Vagina (tissue), 2 donors: ENCODE results near the gene COL5A1. TPM values are rescaled to one million over a fixed set of nuclear protein-coding genes. Genes with fewer than 3 reads are reported as not detected.
A peak's percentile ranks its signal among the peaks of the same experiment; 100 is the strongest.

ENCODE experiments used
- DNase-seq, 2 donors: peaks; one replicate each; pipeline ENCODE4 v3.0.0-alpha.2; 2017; ENCODE audit errors: extremely low spot score in 2 of 2
- H3K27ac ChIP-seq: fragments of 200-600 bp; sonication (generic); one replicate; pipeline ENCODE4 v1.5.1; 2019
- H3K27me3 ChIP-seq: fragments of 200-600 bp; sonication (generic); one replicate; pipeline ENCODE4 v1.5.1; 2019
- H3K36me3 ChIP-seq, 2 donors: fragments of 200-600 bp; sonication (generic); one replicate each; pipeline ENCODE4 v1.5.1; 2017 to 2019
- H3K4me1 ChIP-seq: fragments of 200-600 bp; sonication (generic); one replicate; pipeline ENCODE4 v1.5.1; 2019
- H3K4me3 ChIP-seq, 2 donors: fragments of 200-600 bp; sonication (generic); 1 replicate in 1 of 2; 2 replicates in 1 of 2; pipeline ENCODE4 v1.5.1; 2016 to 2019
- H3K9me3 ChIP-seq: fragments of 200-600 bp; sonication (generic); one replicate; pipeline ENCODE4 v1.5.1; 2019
- POLR2A ChIP-seq, 2 donors: fragments of 450-650 bp; IDR thresholded peaks; one replicate each; pipeline ENCODE4 v1.6.1; 2017; ENCODE audit warnings: antibody characterized with exemption in 2 of 2, mild to moderate bottlenecking in 2 of 2, moderate library complexity in 2 of 2
- POLR2AphosphoS5 ChIP-seq, 2 donors: sonication (generic); formaldehyde crosslinking; IDR thresholded peaks; one replicate each; pipeline ENCODE4 v1.9.0; 2017; ENCODE audit warnings: antibody characterized with exemption in 2 of 2, mild to moderate bottlenecking in 2 of 2, low read depth in 1 of 2; ENCODE audit not compliant: insufficient read depth in 1 of 2
- intact Hi-C: fragments of 100-400 bp; cut with DNase I; formaldehyde crosslinking; loops from one replicate; pipeline ENCODE4 v1.15.1; 2023
- total RNA-seq: library from RNA; depleted of rRNA; stranded (reverse); fragments of >200 nt; gene quantifications from one replicate; pipeline ENCODE4 v1.2.3, GENCODE V29; 2016
- TF ChIP-seq, protein P1 (sequence below), 3 experiments: fragments of 450-650 bp in 2 of 3; fragments of 200-600 bp in 1 of 3; sonication (generic) in 1 of 3; IDR thresholded peaks; one replicate each; pipeline ENCODE4 v1.5.1; 2017 to 2019; ENCODE audit warnings: antibody characterized with exemption in 3 of 3, mild to moderate bottlenecking in 2 of 3, moderate library complexity in 2 of 3

The COL5A1 gene
- total RNA-seq, 1 donor from 2014 or later, result 36.6 TPM

DNA sequence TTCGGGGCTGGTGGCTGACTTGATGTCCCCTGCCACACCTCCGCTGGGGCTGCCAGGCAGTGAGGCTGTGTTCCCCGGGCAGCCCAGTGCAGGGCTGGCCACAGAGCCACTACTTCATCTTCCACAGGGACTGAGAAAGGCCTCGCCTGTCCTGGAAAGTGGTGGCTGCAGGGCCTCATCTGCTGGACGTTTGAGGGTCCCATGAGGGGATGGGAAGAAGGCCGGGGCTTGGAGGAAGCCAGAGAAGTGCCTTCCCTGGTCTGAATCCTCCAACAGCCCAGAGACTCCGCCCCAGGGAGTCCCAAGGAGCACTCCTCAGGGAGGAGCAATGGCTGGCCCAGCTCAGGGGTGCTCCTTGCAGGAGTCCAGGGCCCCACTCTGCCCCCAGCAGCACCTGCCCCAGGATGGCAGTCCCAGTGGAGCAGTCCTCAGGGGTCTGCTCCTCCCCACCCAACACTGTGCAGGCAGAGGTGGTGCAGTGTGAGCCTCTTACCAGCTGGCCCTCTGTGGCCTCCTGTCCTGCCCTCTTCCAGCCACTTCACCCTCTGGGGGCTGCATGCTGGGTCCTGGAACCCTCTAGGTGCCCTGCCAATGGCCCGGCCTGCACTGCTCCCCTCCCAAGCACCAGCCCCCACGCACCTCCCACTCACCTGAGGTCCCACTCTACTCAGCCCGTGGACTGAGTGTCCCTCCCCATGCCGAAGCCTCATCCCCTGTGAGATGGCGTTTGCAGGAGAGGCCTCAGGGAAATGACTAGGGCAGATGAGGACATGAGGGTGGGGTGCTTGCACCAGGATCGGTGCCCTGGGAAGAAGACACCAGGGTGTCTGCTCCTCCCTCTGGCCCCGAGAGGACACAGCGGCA, 47.3 kb upstream of the COL5A1 start:
- intact Hi-C loops, result no loop called here
- peaks cover 21% of the 10 kb centered on the region for H3K4me1 ChIP-seq
- TF ChIP-seq POLR2AphosphoS5 (IDR thresholded peaks at IDR 0.05; ENCODE audit: insufficient read depth in 1 of 2, low read depth in 1 of 2) (no peak), POLR2A (IDR thresholded peaks at IDR 0.05) (no peak)
- TF ChIP-seq, protein P1, sequence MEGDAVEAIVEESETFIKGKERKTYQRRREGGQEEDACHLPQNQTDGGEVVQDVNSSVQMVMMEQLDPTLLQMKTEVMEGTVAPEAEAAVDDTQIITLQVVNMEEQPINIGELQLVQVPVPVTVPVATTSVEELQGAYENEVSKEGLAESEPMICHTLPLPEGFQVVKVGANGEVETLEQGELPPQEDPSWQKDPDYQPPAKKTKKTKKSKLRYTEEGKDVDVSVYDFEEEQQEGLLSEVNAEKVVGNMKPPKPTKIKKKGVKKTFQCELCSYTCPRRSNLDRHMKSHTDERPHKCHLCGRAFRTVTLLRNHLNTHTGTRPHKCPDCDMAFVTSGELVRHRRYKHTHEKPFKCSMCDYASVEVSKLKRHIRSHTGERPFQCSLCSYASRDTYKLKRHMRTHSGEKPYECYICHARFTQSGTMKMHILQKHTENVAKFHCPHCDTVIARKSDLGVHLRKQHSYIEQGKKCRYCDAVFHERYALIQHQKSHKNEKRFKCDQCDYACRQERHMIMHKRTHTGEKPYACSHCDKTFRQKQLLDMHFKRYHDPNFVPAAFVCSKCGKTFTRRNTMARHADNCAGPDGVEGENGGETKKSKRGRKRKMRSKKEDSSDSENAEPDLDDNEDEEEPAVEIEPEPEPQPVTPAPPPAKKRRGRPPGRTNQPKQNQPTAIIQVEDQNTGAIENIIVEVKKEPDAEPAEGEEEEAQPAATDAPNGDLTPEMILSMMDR (IDR thresholded peaks at IDR 0.05), result no peak
- no peaks in the 10 kb centered on the region for H3K36me3 ChIP-seq
- H3K9me3 ChIP-seq, result no peaks in the 10 kb centered on the region
- H3K27ac ChIP-seq, result no peak overlapping the region
- H3K4me3 ChIP-seq, result no peak overlapping the region
- H3K27me3 ChIP-seq, result no peaks in the 10 kb centered on the region
- DNase-seq, result peak; percentile 77 to 89

DNA sequence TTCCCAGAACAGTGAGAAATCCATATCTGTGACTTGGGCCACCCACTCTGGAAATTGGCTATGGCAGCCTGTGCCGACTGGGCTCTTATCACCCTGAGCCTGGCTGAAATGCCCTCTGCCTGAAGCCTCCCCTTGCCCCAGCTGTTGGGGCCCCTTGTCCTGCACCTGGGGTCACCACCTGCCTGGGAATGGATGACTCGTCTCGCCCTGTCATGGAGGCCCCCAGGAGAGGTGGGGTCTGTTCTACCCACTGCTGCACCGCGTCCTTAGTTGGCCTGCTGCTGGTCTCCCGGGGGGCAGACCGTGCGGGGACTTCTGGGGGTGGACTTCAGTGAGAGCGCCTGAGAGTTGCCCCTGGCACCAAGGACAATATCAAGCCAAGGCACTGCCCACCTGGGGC, 46.6 kb upstream of the COL5A1 start:
- Histone ChIP-seq H3K4me1 (peaks cover 21% of the 10 kb centered on the region), H3K9me3 (no peaks in the 10 kb centered on the region), H3K36me3 (no peaks in the 10 kb centered on the region), H3K27ac (no peak overlapping the region), H3K4me3 (no peak overlapping the region), H3K27me3 (no peaks in the 10 kb centered on the region)
- intact Hi-C loops, result no loop called here
- TF ChIP-seq POLR2A (IDR thresholded peaks at IDR 0.05), result no peak
- TF ChIP-seq, protein P1 (IDR thresholded peaks at IDR 0.05), result no peak
- TF ChIP-seq POLR2AphosphoS5 (IDR thresholded peaks at IDR 0.05; ENCODE audit: insufficient read depth in 1 of 2, low read depth in 1 of 2), result no peak
- DNase-seq, result peak in 1 of 2 donors; percentile 72

DNA sequence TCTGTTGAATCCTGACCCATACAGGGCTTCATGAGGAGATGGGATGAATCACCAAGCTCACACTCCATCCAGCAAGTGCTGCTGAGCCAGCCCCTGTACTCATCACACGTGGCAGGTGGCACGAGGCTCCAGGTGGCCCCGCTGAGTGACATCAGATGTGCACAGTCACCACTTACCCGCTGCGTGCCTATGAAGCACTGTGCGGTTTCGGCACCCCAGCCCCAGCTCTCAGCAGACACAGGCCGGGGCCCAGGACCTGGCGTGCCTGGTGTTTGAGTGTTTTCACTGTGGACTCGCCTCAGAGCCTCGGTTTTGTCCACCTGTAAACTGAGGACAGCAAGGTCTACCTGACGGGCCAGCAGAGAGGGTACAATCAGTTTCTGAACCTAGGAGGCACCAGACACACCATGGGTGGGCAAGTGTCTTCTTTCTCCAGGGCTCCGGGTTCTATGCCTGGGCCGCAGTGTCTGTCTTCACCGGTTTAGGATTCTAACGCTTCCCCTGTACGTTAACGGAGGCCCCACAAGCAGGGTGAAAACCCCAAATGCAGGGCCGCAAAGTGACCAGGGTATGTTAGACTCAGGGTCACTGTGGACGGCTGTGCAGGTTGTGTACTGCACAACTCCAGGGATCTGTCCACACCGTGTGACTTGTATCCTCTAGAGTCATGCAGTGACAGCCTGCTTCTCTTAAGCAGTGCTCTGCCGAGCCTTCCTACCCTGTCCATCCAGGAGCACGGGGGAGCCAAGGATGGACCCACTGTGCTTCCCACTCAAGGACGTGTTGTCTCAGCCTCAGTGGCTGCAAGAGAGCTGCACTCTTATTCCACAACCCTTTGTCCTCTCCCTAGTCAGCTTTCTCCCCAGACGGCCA, 44.3 kb upstream of the COL5A1 start:
- DNase-seq, result peak; percentile 42 to 91
- no peaks in the 10 kb centered on the region for H3K9me3 ChIP-seq

DNA sequence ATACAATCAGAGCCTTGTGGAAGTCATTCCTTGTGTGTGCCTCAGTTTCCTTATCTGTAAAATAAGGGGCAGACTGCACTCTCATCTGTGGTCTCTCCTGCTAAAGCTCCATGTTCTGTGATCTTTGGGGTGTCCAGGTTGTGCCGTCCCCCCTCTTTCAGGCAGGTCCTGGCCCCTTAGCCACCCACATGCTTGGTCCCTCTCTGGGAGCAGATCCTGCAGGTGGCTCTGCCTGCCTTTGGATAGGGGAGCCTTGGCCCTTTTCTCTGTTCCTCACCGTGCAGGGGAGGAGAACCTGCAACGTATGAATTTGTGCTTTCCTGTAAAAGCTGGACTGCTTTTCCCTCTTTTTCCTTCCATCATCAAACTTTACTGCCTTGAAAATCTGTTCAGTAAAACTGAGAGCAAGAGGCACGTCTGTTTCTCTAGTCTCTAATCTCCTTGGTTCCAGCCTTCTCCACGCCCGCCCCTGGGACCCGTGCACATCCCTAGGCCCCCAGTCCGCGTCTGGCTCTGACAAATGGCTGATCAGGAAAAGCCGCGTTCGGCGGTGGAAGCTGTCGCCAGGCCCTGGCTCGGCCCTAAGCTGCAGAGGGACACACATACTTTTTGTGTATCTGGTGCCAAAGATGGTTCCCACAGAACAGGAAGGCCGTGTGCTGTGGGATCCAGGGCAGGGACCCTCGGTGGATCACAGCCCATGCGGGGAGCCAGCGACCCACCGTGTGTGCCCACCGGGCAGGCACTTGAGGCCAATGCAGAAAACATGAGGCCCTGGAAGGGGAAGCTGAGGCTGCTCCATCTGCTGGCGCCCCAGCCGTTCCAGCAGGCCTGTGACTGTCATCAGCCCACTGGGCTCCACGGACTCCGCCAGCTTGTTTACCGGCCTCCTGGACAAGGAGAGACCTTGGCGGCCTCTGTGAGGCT, 43.4 kb upstream of the COL5A1 start:
- Histone ChIP-seq H3K4me3 (no peak overlapping the region), H3K27me3 (no peaks in the 10 kb centered on the region), H3K36me3 (no peaks in the 10 kb centered on the region), H3K4me1 (peaks cover 12% of the 10 kb centered on the region), H3K9me3 (no peaks in the 10 kb centered on the region), H3K27ac (no peak overlapping the region)
- no peak for TF ChIP-seq POLR2AphosphoS5 (IDR thresholded peaks at IDR 0.05; ENCODE audit: insufficient read depth in 1 of 2, low read depth in 1 of 2)
- no peak for TF ChIP-seq POLR2A (IDR thresholded peaks at IDR 0.05)
- TF ChIP-seq, protein P1 (IDR thresholded peaks at IDR 0.05), result no peak
- intact Hi-C loops, result no loop called here
- no peak for DNase-seq

More for the DNA sequence above, 44.3 kb upstream of the COL5A1 start:
- Histone ChIP-seq H3K27ac (no peak overlapping the region), H3K4me1 (peaks cover 12% of the 10 kb centered on the region), H3K36me3 (no peaks in the 10 kb centered on the region), H3K4me3 (no peak overlapping the region), H3K27me3 (no peaks in the 10 kb centered on the region)
- TF ChIP-seq, protein P1 (IDR thresholded peaks at IDR 0.05), result no peak
- intact Hi-C loops, result no loop called here
